A549 (cell line): ENCODE measurements around the gene CCR9. TPM values are rescaled to one million over a fixed set of nuclear protein-coding genes. Genes with fewer than 3 reads are reported as not detected.
A peak's percentile ranks its signal among the peaks of the same experiment; 100 is the strongest.

Experiments
- ATAC-seq, 2 experiments: fragments of 200-7000 bp in 1 of 2; fragments of >200 bp in 1 of 2; cut with Nextera tagmentation in 1 of 2; cut with Tn5 transposase in 1 of 2; 3 replicates each; pipeline versions ENCODE4 v1.8.0 to v1.9.1; 2018 to 2020; ENCODE audit warnings: mild to moderate bottlenecking in 1 of 2, moderate library complexity in 1 of 2
- CTCF ChIA-PET: fragments of 300-600 bp; sonication (Branson Sonifier 250); formaldehyde crosslinking; extraction: SDS; loops from one replicate; lab custom pipeline; 2021; ENCODE audit warnings: antibody characterized with exemption, inconsistent platforms; lab: Yijun Ruan, JAX
- POLR2A ChIA-PET: fragments of 350-600 bp; formaldehyde crosslinking; extraction: SDS; loops from one replicate; lab custom pipeline; 2021; ENCODE audit warnings: antibody characterized with exemption, inconsistent platforms; lab: Yijun Ruan, JAX
- DNase-seq, 2 experiments: peaks; one replicate each; pipeline versions ENCODE4 v3.0.0 to v3.0.0-alpha.2; 2011 to 2016; ENCODE audit warnings: low read depth in 1 of 2, low spot score in 1 of 2
- FAIRE-seq: peaks from 2 replicates; lab custom pipeline; 2011; peaks lifted over from hg19 to GRCh38; lab: Jason Lieb, UNC
- H3K27ac ChIP-seq, 2 experiments: fragments of >200 bp; sonication (Bioruptor Twin); formaldehyde crosslinking; 3 replicates each; pipeline ENCODE4 v1.5.1; 2016 to 2017
- H3K4me1 ChIP-seq: fragments of >200 bp; sonication (Bioruptor Twin); formaldehyde crosslinking; 3 replicates; pipeline ENCODE4 v1.6.1; 2016
- H3K4me2 ChIP-seq: fragments of >200 bp; sonication (Bioruptor Twin); formaldehyde crosslinking; 3 replicates; pipeline ENCODE4 v1.6.1; 2016
- H3K4me3 ChIP-seq: fragments of >200 bp; sonication (Bioruptor Twin); formaldehyde crosslinking; 3 replicates; pipeline ENCODE4 v1.5.1; 2016
- H3K9me3 ChIP-seq: fragments of >200 bp; sonication (Bioruptor Twin); formaldehyde crosslinking; 3 replicates; pipeline ENCODE4 v1.6.1; 2016
- BHLHE40 ChIP-seq: IDR thresholded peaks from 2 replicates; pipeline ENCODE4 v1.6.1; 2012; ENCODE audit warnings: low read depth, low read length, inconsistent platforms
- CEBPB ChIP-seq, 2 experiments: fragments of >200 bp in 1 of 2; sonication (Bioruptor Twin) in 1 of 2; formaldehyde crosslinking in 1 of 2; IDR thresholded peaks; 2 replicates each; pipeline ENCODE4 v1.6.1; 2012 to 2016
- CHD4 ChIP-seq: fragments of 200-600 bp; sonication (generic); IDR thresholded peaks from 2 replicates; pipeline ENCODE4 v1.6.1; 2016; ENCODE audit warnings: antibody characterized with exemption, mild to moderate bottlenecking, borderline replicate concordance
- FOSB ChIP-seq: fragments of 250-450 bp; sonication (Bioruptor Pico); IDR thresholded peaks from 2 replicates; pipeline ENCODE4 v1.5.0; 2020; ENCODE audit warnings: mild to moderate bottlenecking, moderate library complexity
- GATA3 ChIP-seq: IDR thresholded peaks from 2 replicates; pipeline ENCODE4 v1.6.1; 2012; ENCODE audit warnings: borderline replicate concordance
- HOXB13 ChIP-seq: fragments of 250-450 bp; sonication (Bioruptor Pico); IDR thresholded peaks from 2 replicates; pipeline ENCODE4 v1.5.0; 2020; ENCODE audit warnings: low read depth, mild to moderate bottlenecking, moderate library complexity
- HOXB5 ChIP-seq: fragments of 250-450 bp; sonication (Bioruptor Pico); IDR thresholded peaks from 2 replicates; pipeline ENCODE4 v1.5.0; 2020; ENCODE audit warnings: mild to moderate bottlenecking, moderate library complexity
- KDM1A ChIP-seq: fragments of 200-600 bp; sonication (generic); IDR thresholded peaks from 2 replicates; pipeline ENCODE4 v1.6.1; 2016; ENCODE audit warnings: low read depth, mild to moderate bottlenecking
- KDM5A ChIP-seq: fragments of 200-600 bp; sonication (generic); IDR thresholded peaks from 2 replicates; pipeline ENCODE4 v1.6.1; 2016; ENCODE audit warnings: antibody characterized with exemption, mild to moderate bottlenecking
- NPAS2 ChIP-seq: fragments of 250-450 bp; sonication (Bioruptor Pico); IDR thresholded peaks from 2 replicates; pipeline ENCODE4 v1.8.0; 2022; ENCODE audit warnings: mild to moderate bottlenecking, moderate library complexity, borderline replicate concordance
- PHF8 ChIP-seq: fragments of 200-600 bp; sonication (generic); IDR thresholded peaks from 2 replicates; pipeline ENCODE4 v1.6.1; 2016; ENCODE audit warnings: low read depth, mild to moderate bottlenecking, antibody characterized with exemption, moderate library complexity, borderline replicate concordance
- POLR2A ChIP-seq: IDR thresholded peaks from 2 replicates; pipeline ENCODE4 v1.6.1; 2012; ENCODE audit warnings: mild to moderate bottlenecking, low read length
- POLR2AphosphoS2 ChIP-seq: conservative IDR thresholded peaks from 2 replicates; pipeline ENCODE4 v1.6.1; 2012; ENCODE audit warnings: low read length, improper control_type of control experiment, inconsistent platforms
- RAD21 ChIP-seq, 2 experiments: fragments of >200 bp in 1 of 2; sonication (Bioruptor Twin) in 1 of 2; formaldehyde crosslinking in 1 of 2; IDR thresholded peaks in 1 of 2; conservative IDR thresholded peaks in 1 of 2; 2 replicates in 1 of 2; 3 replicates in 1 of 2; pipeline ENCODE4 v1.6.1; 2012 to 2018; ENCODE audit warnings: inconsistent platforms in 1 of 2
- RFX5 ChIP-seq: fragments of 450-650 bp; IDR thresholded peaks from 2 replicates; pipeline ENCODE4 v1.7.1; 2014; ENCODE audit warnings: antibody characterized with exemption, mild to moderate bottlenecking, moderate library complexity
- SREBF2 ChIP-seq: fragments of 450-650 bp; IDR thresholded peaks from 2 replicates; pipeline ENCODE4 v1.6.1; 2014; ENCODE audit warnings: mild to moderate bottlenecking, moderate library complexity
- ZC3H11A ChIP-seq: fragments of 450-650 bp; IDR thresholded peaks from 2 replicates; pipeline ENCODE4 v1.6.1; 2014; ENCODE audit warnings: antibody characterized with exemption, mild to moderate bottlenecking
- WGBS: methylation state at CpG from one replicate; pipeline ENCODE4 v1.1.6; 2017; ENCODE audit errors: missing lambda C conversion rate; 5-methylcytosine and 5-hydroxymethylcytosine counted together
- polyA plus RNA-seq, 4 experiments: library from polyadenylated mRNA; depleted of rRNA in 3 of 4; stranded (reverse); fragments of >200 nt; fragmentation: RNase III in 1 of 4; extraction: RNeasy Plus Mini Kit Qiagen cat#74134 plus additional on column Dnase treatment in 1 of 4; gene quantifications; 2 replicates in 3 of 4; 3 replicates in 1 of 4; pipeline ENCODE4 v1.2.3, GENCODE V29; 2011 to 2017
- TF ChIP-seq, protein P1 (sequence below): fragments of 450-650 bp; IDR thresholded peaks from 2 replicates; pipeline ENCODE4 v1.6.1; 2014; ENCODE audit warnings: antibody characterized with exemption
- TF ChIP-seq, protein P2 (sequence below): IDR thresholded peaks from 2 replicates; pipeline ENCODE4 v1.6.1; 2012; ENCODE audit warnings: low read depth, borderline replicate concordance
- TF ChIP-seq, protein P3 (sequence below): fragments of >200 bp; sonication (Bioruptor Twin); formaldehyde crosslinking; IDR thresholded peaks from 3 replicates; pipeline ENCODE4 v1.6.1; 2016
- TF ChIP-seq, protein P4 (sequence below): fragments of >200 bp; sonication (Bioruptor Twin); formaldehyde crosslinking; IDR thresholded peaks from 3 replicates; pipeline ENCODE4 v1.5.1; 2016
- TF ChIP-seq, protein P5 (sequence below): fragments of 200-600 bp; sonication (generic); IDR thresholded peaks from 2 replicates; pipeline ENCODE4 v1.6.1; 2016; ENCODE audit warnings: antibody characterized with exemption, mild to moderate bottlenecking, moderate library complexity
- TF ChIP-seq, protein P6 (sequence below): fragments of 250-450 bp; sonication (Bioruptor Pico); IDR thresholded peaks from 2 replicates; pipeline ENCODE4 v1.5.0; 2020; ENCODE audit warnings: low read depth, mild to moderate bottlenecking, moderate library complexity
- TF ChIP-seq, protein P7 (sequence below): fragments of 250-450 bp; sonication (Bioruptor Pico); IDR thresholded peaks from 2 replicates; pipeline ENCODE4 v1.5.0; 2021; ENCODE audit warnings: mild to moderate bottlenecking, moderate library complexity, borderline replicate concordance
- TF ChIP-seq, protein P8 (sequence below): fragments of 150-350 bp; IDR thresholded peaks from 2 replicates; pipeline ENCODE4 v1.6.1; 2014; ENCODE audit warnings: low read depth, mild to moderate bottlenecking, low read length

CCR9 gene
- polyA plus RNA-seq, 2 of the 4 experiments (the other 2 are of a cell fraction) = not detected

DNA sequence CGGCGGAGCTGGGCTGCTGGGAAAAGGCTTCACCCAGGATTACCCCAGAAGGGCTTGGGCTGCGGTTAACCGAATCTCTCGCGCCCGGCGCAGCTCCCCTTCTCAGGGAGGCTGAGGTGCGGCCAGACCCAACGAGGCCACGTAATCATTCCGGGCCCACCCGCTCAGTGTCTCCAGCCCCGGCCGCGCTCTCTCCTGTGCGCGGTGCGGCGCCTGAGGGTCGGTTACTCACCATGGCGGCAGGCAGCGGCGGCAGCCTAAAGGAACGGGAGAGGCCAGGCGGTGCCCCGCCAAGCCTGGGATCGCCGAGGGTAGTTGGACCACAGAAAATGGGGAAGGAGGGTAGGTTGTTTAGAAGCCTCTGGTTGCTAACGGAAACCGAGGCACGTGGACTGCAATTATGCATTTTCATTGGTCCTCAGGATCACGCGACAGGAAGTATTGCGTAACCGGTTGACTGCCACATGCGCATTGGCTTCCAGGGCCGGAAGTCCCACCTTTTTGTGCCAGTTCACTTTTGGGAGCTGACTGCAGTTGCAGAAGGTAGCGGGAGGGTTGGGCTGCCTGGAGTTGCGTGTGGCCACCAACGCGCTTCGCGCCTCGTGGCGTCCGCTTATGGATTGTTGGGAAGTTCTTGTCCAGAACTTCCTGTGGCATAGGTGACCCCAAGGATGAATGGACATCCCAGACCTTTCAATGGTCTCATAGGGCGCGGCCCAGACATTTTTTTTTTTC, 44.4 kb upstream of the CCR9 start, which contains the start of gene LZTFL1:
Gene LZTFL1, minus strand, starts transcription at position 363 of the 735 bp plus-strand sequence. Its CDS starts 128 bp downstream, at position 235.
- peak; percentile 93 to 97 for ATAC-seq
- H3K4me3 ChIP-seq = peak within 1 kb of the TSS; percentile 98
- peak within 1 kb of the TSS; percentile 68 for H3K4me2 ChIP-seq
- H3K27ac ChIP-seq = peak within 1 kb of the TSS; percentile 62 to 77
- H3K9me3 ChIP-seq = 0 out of 3 replicates have a peak, but pooled peaks cover 2% of the 10 kb centered on the region
- H3K4me1 ChIP-seq = no peaks in the 10 kb centered on the region
- DNase-seq = peak; percentile 81 to 97
- 7% methylated on average over 24 of the region's 49 CpGs for WGBS
- no peak for FAIRE-seq
- POLR2A ChIA-PET = no interaction called here
- CTCF ChIA-PET = interaction anchor here (0.7 to 1.9 kb wide), 6 partner anchors 10 to 801 kb away, joined by 3 to 9 read pairs (median 4); no protein-coding TSS in a partner anchor
- no peak for TF ChIP-seq CHD4
- TF ChIP-seq RAD21 (conservative IDR thresholded peaks at IDR 0.05 in 1 of 2, IDR thresholded peaks at IDR 0.05 in 1 of 2) = no peak
- TF ChIP-seq, protein P1, sequence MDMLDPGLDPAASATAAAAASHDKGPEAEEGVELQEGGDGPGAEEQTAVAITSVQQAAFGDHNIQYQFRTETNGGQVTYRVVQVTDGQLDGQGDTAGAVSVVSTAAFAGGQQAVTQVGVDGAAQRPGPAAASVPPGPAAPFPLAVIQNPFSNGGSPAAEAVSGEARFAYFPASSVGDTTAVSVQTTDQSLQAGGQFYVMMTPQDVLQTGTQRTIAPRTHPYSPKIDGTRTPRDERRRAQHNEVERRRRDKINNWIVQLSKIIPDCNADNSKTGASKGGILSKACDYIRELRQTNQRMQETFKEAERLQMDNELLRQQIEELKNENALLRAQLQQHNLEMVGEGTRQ = peak; percentile 96
- TF ChIP-seq KDM1A = no peak
- TF ChIP-seq, protein P2, sequence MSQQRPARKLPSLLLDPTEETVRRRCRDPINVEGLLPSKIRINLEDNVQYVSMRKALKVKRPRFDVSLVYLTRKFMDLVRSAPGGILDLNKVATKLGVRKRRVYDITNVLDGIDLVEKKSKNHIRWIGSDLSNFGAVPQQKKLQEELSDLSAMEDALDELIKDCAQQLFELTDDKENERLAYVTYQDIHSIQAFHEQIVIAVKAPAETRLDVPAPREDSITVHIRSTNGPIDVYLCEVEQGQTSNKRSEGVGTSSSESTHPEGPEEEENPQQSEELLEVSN = peak; percentile 94
- no peak for TF ChIP-seq FOSB (CRISPR knock-in tag)
- TF ChIP-seq, protein P3, sequence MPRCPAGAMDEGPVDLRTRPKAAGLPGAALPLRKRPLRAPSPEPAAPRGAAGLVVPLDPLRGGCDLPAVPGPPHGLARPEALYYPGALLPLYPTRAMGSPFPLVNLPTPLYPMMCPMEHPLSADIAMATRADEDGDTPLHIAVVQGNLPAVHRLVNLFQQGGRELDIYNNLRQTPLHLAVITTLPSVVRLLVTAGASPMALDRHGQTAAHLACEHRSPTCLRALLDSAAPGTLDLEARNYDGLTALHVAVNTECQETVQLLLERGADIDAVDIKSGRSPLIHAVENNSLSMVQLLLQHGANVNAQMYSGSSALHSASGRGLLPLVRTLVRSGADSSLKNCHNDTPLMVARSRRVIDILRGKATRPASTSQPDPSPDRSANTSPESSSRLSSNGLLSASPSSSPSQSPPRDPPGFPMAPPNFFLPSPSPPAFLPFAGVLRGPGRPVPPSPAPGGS = no peak
- TF ChIP-seq BHLHE40 = peak; percentile 66; the same call in 1 of the 2 replicates
- TF ChIP-seq, protein P4, sequence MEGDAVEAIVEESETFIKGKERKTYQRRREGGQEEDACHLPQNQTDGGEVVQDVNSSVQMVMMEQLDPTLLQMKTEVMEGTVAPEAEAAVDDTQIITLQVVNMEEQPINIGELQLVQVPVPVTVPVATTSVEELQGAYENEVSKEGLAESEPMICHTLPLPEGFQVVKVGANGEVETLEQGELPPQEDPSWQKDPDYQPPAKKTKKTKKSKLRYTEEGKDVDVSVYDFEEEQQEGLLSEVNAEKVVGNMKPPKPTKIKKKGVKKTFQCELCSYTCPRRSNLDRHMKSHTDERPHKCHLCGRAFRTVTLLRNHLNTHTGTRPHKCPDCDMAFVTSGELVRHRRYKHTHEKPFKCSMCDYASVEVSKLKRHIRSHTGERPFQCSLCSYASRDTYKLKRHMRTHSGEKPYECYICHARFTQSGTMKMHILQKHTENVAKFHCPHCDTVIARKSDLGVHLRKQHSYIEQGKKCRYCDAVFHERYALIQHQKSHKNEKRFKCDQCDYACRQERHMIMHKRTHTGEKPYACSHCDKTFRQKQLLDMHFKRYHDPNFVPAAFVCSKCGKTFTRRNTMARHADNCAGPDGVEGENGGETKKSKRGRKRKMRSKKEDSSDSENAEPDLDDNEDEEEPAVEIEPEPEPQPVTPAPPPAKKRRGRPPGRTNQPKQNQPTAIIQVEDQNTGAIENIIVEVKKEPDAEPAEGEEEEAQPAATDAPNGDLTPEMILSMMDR = no peak
- TF ChIP-seq ZC3H11A = no peak
- 0 out of 2 replicates have a peak, but pooled peaks have one; percentile 28 for TF ChIP-seq HOXB5 (CRISPR knock-in tag)
- TF ChIP-seq KDM5A = no peak
- TF ChIP-seq PHF8 = peak; percentile 86
- no peak for TF ChIP-seq SREBF2
- TF ChIP-seq GATA3 = peak; percentile 18; the same call in 1 of the 2 replicates
- TF ChIP-seq, protein P5, sequence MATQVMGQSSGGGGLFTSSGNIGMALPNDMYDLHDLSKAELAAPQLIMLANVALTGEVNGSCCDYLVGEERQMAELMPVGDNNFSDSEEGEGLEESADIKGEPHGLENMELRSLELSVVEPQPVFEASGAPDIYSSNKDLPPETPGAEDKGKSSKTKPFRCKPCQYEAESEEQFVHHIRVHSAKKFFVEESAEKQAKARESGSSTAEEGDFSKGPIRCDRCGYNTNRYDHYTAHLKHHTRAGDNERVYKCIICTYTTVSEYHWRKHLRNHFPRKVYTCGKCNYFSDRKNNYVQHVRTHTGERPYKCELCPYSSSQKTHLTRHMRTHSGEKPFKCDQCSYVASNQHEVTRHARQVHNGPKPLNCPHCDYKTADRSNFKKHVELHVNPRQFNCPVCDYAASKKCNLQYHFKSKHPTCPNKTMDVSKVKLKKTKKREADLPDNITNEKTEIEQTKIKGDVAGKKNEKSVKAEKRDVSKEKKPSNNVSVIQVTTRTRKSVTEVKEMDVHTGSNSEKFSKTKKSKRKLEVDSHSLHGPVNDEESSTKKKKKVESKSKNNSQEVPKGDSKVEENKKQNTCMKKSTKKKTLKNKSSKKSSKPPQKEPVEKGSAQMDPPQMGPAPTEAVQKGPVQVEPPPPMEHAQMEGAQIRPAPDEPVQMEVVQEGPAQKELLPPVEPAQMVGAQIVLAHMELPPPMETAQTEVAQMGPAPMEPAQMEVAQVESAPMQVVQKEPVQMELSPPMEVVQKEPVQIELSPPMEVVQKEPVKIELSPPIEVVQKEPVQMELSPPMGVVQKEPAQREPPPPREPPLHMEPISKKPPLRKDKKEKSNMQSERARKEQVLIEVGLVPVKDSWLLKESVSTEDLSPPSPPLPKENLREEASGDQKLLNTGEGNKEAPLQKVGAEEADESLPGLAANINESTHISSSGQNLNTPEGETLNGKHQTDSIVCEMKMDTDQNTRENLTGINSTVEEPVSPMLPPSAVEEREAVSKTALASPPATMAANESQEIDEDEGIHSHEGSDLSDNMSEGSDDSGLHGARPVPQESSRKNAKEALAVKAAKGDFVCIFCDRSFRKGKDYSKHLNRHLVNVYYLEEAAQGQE = no peak
- TF ChIP-seq, protein P6, sequence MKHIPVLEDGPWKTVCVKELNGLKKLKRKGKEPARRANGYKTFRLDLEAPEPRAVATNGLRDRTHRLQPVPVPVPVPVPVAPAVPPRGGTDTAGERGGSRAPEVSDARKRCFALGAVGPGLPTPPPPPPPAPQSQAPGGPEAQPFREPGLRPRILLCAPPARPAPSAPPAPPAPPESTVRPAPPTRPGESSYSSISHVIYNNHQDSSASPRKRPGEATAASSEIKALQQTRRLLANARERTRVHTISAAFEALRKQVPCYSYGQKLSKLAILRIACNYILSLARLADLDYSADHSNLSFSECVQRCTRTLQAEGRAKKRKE (CRISPR knock-in tag) = no peak
- TF ChIP-seq RFX5 = 0 out of 2 replicates have a peak, but pooled peaks have one; percentile 25
- TF ChIP-seq, protein P7, sequence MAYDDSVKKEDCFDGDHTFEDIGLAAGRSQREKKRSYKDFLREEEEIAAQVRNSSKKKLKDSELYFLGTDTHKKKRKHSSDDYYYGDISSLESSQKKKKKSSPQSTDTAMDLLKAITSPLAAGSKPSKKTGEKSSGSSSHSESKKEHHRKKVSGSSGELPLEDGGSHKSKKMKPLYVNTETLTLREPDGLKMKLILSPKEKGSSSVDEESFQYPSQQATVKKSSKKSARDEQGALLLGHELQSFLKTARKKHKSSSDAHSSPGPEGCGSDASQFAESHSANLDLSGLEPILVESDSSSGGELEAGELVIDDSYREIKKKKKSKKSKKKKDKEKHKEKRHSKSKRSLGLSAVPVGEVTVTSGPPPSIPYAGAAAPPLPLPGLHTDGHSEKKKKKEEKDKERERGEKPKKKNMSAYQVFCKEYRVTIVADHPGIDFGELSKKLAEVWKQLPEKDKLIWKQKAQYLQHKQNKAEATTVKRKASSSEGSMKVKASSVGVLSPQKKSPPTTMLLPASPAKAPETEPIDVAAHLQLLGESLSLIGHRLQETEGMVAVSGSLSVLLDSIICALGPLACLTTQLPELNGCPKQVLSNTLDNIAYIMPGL (CRISPR knock-in tag) = no peak
- TF ChIP-seq CEBPB (IDR thresholded peaks at IDR 0.05) = peak; percentile 96 to 100
- TF ChIP-seq POLR2A = peak; percentile 53
- TF ChIP-seq NPAS2 (CRISPR knock-in tag) = no peak
- TF ChIP-seq HOXB13 (CRISPR knock-in tag) = 0 out of 2 replicates have a peak, but pooled peaks have one; percentile 41
- no peak for TF ChIP-seq POLR2AphosphoS2
- TF ChIP-seq, protein P8, sequence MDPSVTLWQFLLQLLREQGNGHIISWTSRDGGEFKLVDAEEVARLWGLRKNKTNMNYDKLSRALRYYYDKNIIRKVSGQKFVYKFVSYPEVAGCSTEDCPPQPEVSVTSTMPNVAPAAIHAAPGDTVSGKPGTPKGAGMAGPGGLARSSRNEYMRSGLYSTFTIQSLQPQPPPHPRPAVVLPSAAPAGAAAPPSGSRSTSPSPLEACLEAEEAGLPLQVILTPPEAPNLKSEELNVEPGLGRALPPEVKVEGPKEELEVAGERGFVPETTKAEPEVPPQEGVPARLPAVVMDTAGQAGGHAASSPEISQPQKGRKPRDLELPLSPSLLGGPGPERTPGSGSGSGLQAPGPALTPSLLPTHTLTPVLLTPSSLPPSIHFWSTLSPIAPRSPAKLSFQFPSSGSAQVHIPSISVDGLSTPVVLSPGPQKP = no peak
